Right lobe of liver (tissue), 4 donors: Measurements from ENCODE around the gene MMP11.

Experiments
- POLR2A ChIP-seq: fragments of 450-650 bp; IDR thresholded peaks from one replicate; pipeline ENCODE4 v1.6.1; 2017; ENCODE audit warnings: antibody characterized with exemption, mild to moderate bottlenecking
- TF ChIP-seq, protein P1 (sequence below), 4 donors: fragments of 200-600 bp in 3 of 4; fragments of 450-650 bp in 1 of 4; IDR thresholded peaks; one replicate each; pipeline versions ENCODE4 v1.5.1 to v1.8.0; 2016 to 2022; ENCODE audit warnings: antibody characterized with exemption in 4 of 4, mild to moderate bottlenecking in 2 of 4
- donor health status: DM: no; HTN: no; CAD: no.
- donor health status: DM: no; HTN: no; CAD: no.
- donor health status: DM: no; HTN: yes; CAD: no.

DNA sequence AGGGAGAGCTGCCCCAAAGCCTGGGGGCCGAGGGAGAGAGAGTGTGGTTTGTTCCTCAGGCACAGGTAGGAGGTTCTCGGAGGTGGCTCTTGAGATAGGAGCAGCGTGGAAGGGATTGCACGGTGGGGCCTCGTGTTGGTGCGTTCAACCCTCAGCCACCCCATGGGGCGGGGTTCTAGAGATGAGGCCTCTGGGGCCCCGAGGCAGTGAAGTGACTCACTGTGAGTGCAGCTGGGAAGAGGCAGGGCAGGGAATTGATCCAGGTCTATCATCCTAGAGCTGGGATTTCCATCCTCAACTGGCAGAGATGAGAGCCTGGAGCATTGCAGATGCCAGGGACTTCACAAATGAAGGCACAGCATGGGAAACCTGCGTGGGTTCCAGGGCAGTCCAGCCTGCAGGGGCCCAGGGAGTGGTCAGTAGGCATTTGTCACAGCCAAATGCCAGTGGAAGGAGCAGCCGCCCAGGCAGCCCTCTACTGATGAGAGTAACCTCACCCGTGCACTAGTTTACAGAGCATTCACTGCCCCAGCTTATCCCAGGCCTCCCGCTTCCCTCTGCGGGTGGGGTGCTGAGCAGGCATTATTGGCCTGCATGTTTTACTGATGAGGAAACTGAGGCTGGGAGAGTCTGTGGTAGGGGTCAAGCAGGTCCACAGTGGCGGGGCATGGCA lies 9.0 kb downstream of the MMP11 start:
- TF ChIP-seq, protein P1, sequence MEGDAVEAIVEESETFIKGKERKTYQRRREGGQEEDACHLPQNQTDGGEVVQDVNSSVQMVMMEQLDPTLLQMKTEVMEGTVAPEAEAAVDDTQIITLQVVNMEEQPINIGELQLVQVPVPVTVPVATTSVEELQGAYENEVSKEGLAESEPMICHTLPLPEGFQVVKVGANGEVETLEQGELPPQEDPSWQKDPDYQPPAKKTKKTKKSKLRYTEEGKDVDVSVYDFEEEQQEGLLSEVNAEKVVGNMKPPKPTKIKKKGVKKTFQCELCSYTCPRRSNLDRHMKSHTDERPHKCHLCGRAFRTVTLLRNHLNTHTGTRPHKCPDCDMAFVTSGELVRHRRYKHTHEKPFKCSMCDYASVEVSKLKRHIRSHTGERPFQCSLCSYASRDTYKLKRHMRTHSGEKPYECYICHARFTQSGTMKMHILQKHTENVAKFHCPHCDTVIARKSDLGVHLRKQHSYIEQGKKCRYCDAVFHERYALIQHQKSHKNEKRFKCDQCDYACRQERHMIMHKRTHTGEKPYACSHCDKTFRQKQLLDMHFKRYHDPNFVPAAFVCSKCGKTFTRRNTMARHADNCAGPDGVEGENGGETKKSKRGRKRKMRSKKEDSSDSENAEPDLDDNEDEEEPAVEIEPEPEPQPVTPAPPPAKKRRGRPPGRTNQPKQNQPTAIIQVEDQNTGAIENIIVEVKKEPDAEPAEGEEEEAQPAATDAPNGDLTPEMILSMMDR (IDR thresholded peaks at IDR 0.05) = no peak
- no peak for TF ChIP-seq POLR2A
